ENCODE data around the gene MGP. TPM values are rescaled to one million over a fixed set of nuclear protein-coding genes. Genes with fewer than 3 reads are reported as not detected.
A peak's percentile ranks its signal among the peaks of the same experiment; 100 is the strongest.

MGP gene
- total RNA-seq, 1 experiment from 2014 or later, result 79.8 TPM

GRCh38 chr12:14871247-14871646, 14.4 kb downstream of the MGP start:
- H3K9me3 ChIP-seq (ENCODE audit: insufficient read depth, low read depth), result peaks cover 13% of the 10 kb centered on the region; the same call in 1 of the 2 replicates
- H3K9me2 ChIP-seq (ENCODE audit: insufficient read depth), result no peaks in the 10 kb centered on the region
- H3K27ac ChIP-seq, result no peak overlapping the region
- ChIA-PET CTCF (no interaction called here), POLR2A (ENCODE audit: unreplicated experiment) (interaction anchor here (0.6 kb wide), 1 partner anchor 67 kb away, joined by 6 read pairs; no protein-coding TSS in a partner anchor)
- H3K36me3 ChIP-seq (ENCODE audit: low read depth), result no peaks in the 10 kb centered on the region
- no peak overlapping the region for H3K4me2 ChIP-seq
- no peaks in the 10 kb centered on the region for H3K79me2 ChIP-seq (ENCODE audit: low read depth)
- TF ChIP-seq, protein P1, sequence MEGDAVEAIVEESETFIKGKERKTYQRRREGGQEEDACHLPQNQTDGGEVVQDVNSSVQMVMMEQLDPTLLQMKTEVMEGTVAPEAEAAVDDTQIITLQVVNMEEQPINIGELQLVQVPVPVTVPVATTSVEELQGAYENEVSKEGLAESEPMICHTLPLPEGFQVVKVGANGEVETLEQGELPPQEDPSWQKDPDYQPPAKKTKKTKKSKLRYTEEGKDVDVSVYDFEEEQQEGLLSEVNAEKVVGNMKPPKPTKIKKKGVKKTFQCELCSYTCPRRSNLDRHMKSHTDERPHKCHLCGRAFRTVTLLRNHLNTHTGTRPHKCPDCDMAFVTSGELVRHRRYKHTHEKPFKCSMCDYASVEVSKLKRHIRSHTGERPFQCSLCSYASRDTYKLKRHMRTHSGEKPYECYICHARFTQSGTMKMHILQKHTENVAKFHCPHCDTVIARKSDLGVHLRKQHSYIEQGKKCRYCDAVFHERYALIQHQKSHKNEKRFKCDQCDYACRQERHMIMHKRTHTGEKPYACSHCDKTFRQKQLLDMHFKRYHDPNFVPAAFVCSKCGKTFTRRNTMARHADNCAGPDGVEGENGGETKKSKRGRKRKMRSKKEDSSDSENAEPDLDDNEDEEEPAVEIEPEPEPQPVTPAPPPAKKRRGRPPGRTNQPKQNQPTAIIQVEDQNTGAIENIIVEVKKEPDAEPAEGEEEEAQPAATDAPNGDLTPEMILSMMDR (conservative IDR thresholded peaks at IDR 0.05), result no peak
- TF ChIP-seq EZH2 (IDR thresholded peaks at IDR 0.05; ENCODE audit: low read depth), result no peak
- no peaks in the 10 kb centered on the region for H3K27me3 ChIP-seq (ENCODE audit: insufficient read depth, low read depth)
- H3F3A ChIP-seq (ENCODE audit: insufficient read depth, low read depth), result no peaks in the 10 kb centered on the region
- H3K4me3 ChIP-seq, result no peak overlapping the region
- H4K20me1 ChIP-seq (ENCODE audit: insufficient read depth), result no peaks in the 10 kb centered on the region
- intact Hi-C loops (cut with micrococcal nuclease; ENCODE audit: unreplicated experiment), result no loop called here
- no TSS peak for BruUV-seq (replicated peaks)
- no peak overlapping the region for H2AFZ ChIP-seq
- DNase-seq, result no peak
- H3K4me1 ChIP-seq (replicated peaks; ENCODE audit: insufficient read depth), result peaks cover 16% of the 10 kb centered on the region

GRCh38 chr12:14868916-14869506, 16.6 kb downstream of the MGP start:
- no TSS peak for BruUV-seq (replicated peaks)
- Histone ChIP-seq H3F3A (ENCODE audit: insufficient read depth, low read depth) (no peaks in the 10 kb centered on the region), H3K9me2 (ENCODE audit: insufficient read depth) (no peaks in the 10 kb centered on the region), H3K79me2 (ENCODE audit: low read depth) (no peaks in the 10 kb centered on the region), H2AFZ (peak overlapping the region; percentile 67; the same call in 1 of the 2 replicates), H3K27ac (peak overlapping the region; percentile 14; the same call in 1 of the 2 replicates), H3K9me3 (ENCODE audit: insufficient read depth, low read depth) (peaks cover 14% of the 10 kb centered on the region; the same call in 1 of the 2 replicates), H4K20me1 (ENCODE audit: insufficient read depth) (no peaks in the 10 kb centered on the region), H3K36me3 (ENCODE audit: low read depth) (no peaks in the 10 kb centered on the region), H3K4me3 (no peak overlapping the region), H3K4me1 (replicated peaks; ENCODE audit: insufficient read depth) (peaks cover 11% of the 10 kb centered on the region), H3K4me2 (0 out of 2 replicates have a peak overlapping the region, but pooled peaks have one; percentile 3), H3K27me3 (ENCODE audit: insufficient read depth, low read depth) (no peaks in the 10 kb centered on the region)
- CTCF ChIA-PET, result no interaction called here
- TF ChIP-seq EZH2 (IDR thresholded peaks at IDR 0.05; ENCODE audit: low read depth), result no peak
- TF ChIP-seq, protein P1 (conservative IDR thresholded peaks at IDR 0.05), result no peak
- POLR2A ChIA-PET (ENCODE audit: unreplicated experiment), result interaction anchor here (0.6 to 0.8 kb wide), 4 partner anchors 12 to 130 kb away, joined by 4 to 11 read pairs (median 6); no protein-coding TSS in a partner anchor
- peak; percentile 59 to 84 for DNase-seq
- intact Hi-C loops (cut with micrococcal nuclease; ENCODE audit: unreplicated experiment), result no loop called here

- Histone ChIP-seq H3K27ac (no peak overlapping the region), H3K9me3 (ENCODE audit: insufficient read depth, low read depth) (peaks cover 11% of the 10 kb centered on the region; the same call in 1 of the 2 replicates), H3K36me3 (ENCODE audit: low read depth) (no peaks in the 10 kb centered on the region), H3F3A (ENCODE audit: insufficient read depth, low read depth) (no peaks in the 10 kb centered on the region), H3K9me2 (ENCODE audit: insufficient read depth) (no peaks in the 10 kb centered on the region), H3K4me1 (replicated peaks; ENCODE audit: insufficient read depth) (no peaks in the 10 kb centered on the region), H3K27me3 (ENCODE audit: insufficient read depth, low read depth) (no peaks in the 10 kb centered on the region), H4K20me1 (ENCODE audit: insufficient read depth) (no peaks in the 10 kb centered on the region), H3K4me3 (no peak overlapping the region), H3K4me2 (no peak overlapping the region), H3K79me2 (ENCODE audit: low read depth) (no peaks in the 10 kb centered on the region), H2AFZ (no peak overlapping the region)
- intact Hi-C loops (cut with micrococcal nuclease; ENCODE audit: unreplicated experiment), result no loop called here
- no TSS peak for BruUV-seq (replicated peaks)
- ChIA-PET POLR2A (ENCODE audit: unreplicated experiment) (no interaction called here), CTCF (no interaction called here)
- DNase-seq, result no peak
- TF ChIP-seq, protein P1 (conservative IDR thresholded peaks at IDR 0.05), result no peak
- no peak for TF ChIP-seq EZH2 (IDR thresholded peaks at IDR 0.05; ENCODE audit: low read depth)
Measured at GRCh38 chr12:14860490-14860889, 25.2 kb downstream of the MGP start.

Data from PC-9 (cell line).